Measurements from ENCODE around the gene RRBP1. TPM values are rescaled to one million over a fixed set of nuclear protein-coding genes. Genes with fewer than 3 reads are reported as not detected.

The RRBP1 gene
- total RNA-seq, 2 donors from 2014 or later, result 313 to 511 TPM

DNA sequence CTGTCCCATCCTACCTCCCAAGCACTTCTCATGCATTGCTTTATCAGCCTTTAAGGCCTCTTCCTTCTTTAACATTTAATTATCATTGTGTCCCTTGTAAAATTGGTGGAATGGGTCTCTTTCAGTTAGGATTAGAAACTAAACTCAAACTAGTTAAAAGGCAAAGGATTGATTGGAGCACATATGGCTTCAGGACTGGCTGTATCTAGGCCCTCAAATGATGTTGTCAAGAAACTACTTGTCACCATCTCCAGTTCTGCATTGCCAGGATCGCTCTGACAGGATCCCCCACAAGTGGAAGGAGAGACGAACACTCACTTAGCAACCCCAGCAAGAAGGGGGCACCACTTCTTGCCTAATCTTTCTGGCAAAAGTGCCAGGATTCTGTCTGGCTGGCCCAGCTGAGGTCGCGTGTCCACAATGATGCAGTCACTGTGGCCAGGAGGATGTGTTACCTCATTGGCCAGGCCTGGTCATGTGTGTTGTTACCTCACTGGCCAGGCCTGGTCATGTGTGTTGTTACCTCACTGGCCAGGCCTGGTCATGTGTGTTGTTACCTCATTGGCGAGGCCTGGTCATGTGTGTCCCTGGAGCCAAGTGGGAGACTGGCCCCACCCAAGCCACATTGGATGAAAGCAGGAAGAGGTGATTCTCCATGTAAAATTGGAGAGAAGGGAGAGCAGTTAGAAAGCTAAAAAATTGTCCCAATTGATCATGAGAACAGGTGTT, 22.7 kb upstream of the RRBP1 start:
- peak in 1 of 4 donors; percentile 6 for DNase-seq
- Histone ChIP-seq H3K4me1 (peaks cover 60% of the 10 kb centered on the region), H3K9me3 (no peaks in the 10 kb centered on the region), H3K36me3 (replicated peaks in 1 of 2; ENCODE audit: insufficient read depth in 1 of 2, low read depth in 2 of 2) (no peaks in the 10 kb centered on the region), H3K27ac (no peak overlapping the region), H3K27me3 (no peaks in the 10 kb centered on the region), H3K4me3 (no peak overlapping the region)
- WGBS, 2 donors, result 94 to 99% methylated on average over 3 to 5 of the region's 5 CpGs
- no peak for TF ChIP-seq CTCF (IDR thresholded peaks at IDR 0.05)
- no peak for TF ChIP-seq POLR2A (IDR thresholded peaks at IDR 0.05)
- no peak for ATAC-seq
- intact Hi-C loops (cut with DNase I), result no loop called here

GRCh38 chr20:17701826-17702225, 19.8 kb upstream of the RRBP1 start:
- no peak overlapping the region for H3K4me3 ChIP-seq
- TF ChIP-seq POLR2A (IDR thresholded peaks at IDR 0.05) (no peak), CTCF (IDR thresholded peaks at IDR 0.05) (no peak)
- H3K4me1 ChIP-seq, result peaks cover 71% of the 10 kb centered on the region
- intact Hi-C loops (cut with DNase I), result no loop called here
- H3K36me3 ChIP-seq (replicated peaks in 1 of 2; ENCODE audit: insufficient read depth in 1 of 2, low read depth in 2 of 2), result no peaks in the 10 kb centered on the region
- no peaks in the 10 kb centered on the region for H3K27me3 ChIP-seq
- DNase-seq (peak in 1 of 4 donors; percentile 2), ATAC-seq (no peak)
- H3K9me3 ChIP-seq, result no peaks in the 10 kb centered on the region
- WGBS, 2 donors, result 62 to 81% methylated on average over 4 of the region's 4 CpGs
- H3K27ac ChIP-seq, result peak overlapping the region; percentile 36 to 85 (median 84)

DNA sequence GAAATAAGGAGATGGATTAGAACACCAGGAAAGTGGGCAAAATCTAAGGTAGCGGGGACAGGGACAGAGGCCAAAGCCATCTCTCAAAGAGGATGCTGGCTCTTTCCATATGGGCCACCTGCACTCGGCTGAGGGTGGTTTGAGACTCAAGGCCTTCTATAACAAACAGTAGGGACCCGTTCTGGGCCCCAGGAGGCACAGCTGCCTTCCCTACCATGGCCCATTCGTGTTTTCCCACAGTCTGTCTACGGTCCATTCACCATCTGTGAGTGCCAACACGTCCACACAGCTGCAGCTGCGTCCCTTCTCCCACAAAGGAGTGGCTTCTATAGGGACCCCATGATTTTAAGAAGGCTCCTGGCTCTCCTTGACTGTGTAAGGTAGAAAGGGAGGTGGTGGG, 18.6 kb upstream of the RRBP1 start:
- Histone ChIP-seq H3K36me3 (replicated peaks in 1 of 2; ENCODE audit: insufficient read depth in 1 of 2, low read depth in 2 of 2) (no peaks in the 10 kb centered on the region), H3K4me3 (no peak overlapping the region), H3K27ac (peak overlapping the region; percentile 55 to 85 (median 84)), H3K27me3 (no peaks in the 10 kb centered on the region), H3K9me3 (no peaks in the 10 kb centered on the region), H3K4me1 (peaks cover 71% of the 10 kb centered on the region)
- no peak for TF ChIP-seq CTCF (IDR thresholded peaks at IDR 0.05)
- TF ChIP-seq POLR2A (IDR thresholded peaks at IDR 0.05), result no peak
- 29 to 34% methylated on average over 7 of the region's 7 CpGs for WGBS, 2 donors
- intact Hi-C loops (cut with DNase I), result no loop called here
- ATAC-seq, result peak; percentile 11
- DNase-seq, result peak in 3 of 4 donors; percentile 61 to 85 (median 80)

DNA sequence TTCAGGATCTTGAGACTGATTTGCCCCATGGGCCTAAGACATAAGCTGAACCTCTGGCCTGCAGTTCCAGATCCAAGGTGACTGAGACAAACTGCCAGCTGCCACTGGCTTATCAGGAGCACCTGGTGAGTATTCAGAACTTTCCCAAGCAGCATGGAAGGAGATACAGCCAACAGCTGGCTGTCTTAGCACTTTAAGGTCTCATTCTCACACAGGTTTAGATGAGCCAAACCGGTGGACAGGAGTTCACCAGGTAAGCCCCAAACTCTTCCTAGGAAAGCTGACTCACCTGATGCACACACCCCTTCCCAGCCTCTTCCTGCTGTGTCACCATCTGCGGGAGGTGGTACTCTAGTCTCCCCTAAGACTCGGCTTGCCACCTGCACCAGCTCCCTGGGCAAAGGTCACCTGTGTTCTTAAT, 17.9 kb upstream of the RRBP1 start, which contains the start of gene BANF2:
Gene BANF2 (plus strand): TSS at position 36 of the 421 bp plus-strand sequence. CDS start 25,060 bp downstream, outside the sequence.
- no peaks in the 10 kb centered on the region for H3K9me3 ChIP-seq
- H3K27me3 ChIP-seq, result no peaks in the 10 kb centered on the region
- no peaks in the 10 kb centered on the region for H3K36me3 ChIP-seq (replicated peaks in 1 of 2; ENCODE audit: insufficient read depth in 1 of 2, low read depth in 2 of 2)
- intact Hi-C loops (cut with DNase I), result no loop called here
- peaks cover 73% of the 10 kb centered on the region for H3K4me1 ChIP-seq
- TF ChIP-seq CTCF (IDR thresholded peaks at IDR 0.05), result no peak
- peak in 1 of 3 donors; percentile 8 for TF ChIP-seq POLR2A (IDR thresholded peaks at IDR 0.05)
- no peak within 1 kb of the TSS for H3K4me3 ChIP-seq
- ATAC-seq, result peak; percentile 75
- H3K27ac ChIP-seq, result peak within 1 kb of the TSS; percentile 68 to 85 (median 84)
- WGBS, 2 donors, result 15 to 34% methylated on average over 2 to 3 of the region's 3 CpGs
- DNase-seq, result peak; percentile 76 to 90 (median 86)

Data from body of pancreas (tissue), 4 donors.